Fibroblast of the aortic adventitia (primary cell): Measurements from ENCODE around the gene AGRP. TPM values are rescaled to one million over a fixed set of nuclear protein-coding genes. Genes with fewer than 3 reads are reported as not detected.

Source experiments
- DNase-seq: peaks from one replicate; pipeline ENCODE4 v3.0.0-alpha.2; 2010; ENCODE audit warnings: low read depth
- H3K4me3 ChIP-seq: 2 replicates; pipeline ENCODE4 v1.5.1; 2011; ENCODE audit warnings: low read depth, mild to moderate bottlenecking, control low read depth, low read length, moderate library complexity
- CTCF ChIP-seq: IDR thresholded peaks from 2 replicates; pipeline ENCODE4 v1.5.1; 2011; ENCODE audit warnings: mild to moderate bottlenecking, low read length, control low read depth, inconsistent platforms; ENCODE audit not compliant: insufficient read depth
- total RNA-seq: library from RNA; depleted of rRNA; stranded (reverse); fragments of >200 nt; gene quantifications from 2 replicates; pipeline ENCODE4 v1.2.3, GENCODE V29; 2012; ENCODE audit warnings: low replicate concordance

Gene AGRP
- total RNA-seq, 1 donor, result not detected

DNA sequence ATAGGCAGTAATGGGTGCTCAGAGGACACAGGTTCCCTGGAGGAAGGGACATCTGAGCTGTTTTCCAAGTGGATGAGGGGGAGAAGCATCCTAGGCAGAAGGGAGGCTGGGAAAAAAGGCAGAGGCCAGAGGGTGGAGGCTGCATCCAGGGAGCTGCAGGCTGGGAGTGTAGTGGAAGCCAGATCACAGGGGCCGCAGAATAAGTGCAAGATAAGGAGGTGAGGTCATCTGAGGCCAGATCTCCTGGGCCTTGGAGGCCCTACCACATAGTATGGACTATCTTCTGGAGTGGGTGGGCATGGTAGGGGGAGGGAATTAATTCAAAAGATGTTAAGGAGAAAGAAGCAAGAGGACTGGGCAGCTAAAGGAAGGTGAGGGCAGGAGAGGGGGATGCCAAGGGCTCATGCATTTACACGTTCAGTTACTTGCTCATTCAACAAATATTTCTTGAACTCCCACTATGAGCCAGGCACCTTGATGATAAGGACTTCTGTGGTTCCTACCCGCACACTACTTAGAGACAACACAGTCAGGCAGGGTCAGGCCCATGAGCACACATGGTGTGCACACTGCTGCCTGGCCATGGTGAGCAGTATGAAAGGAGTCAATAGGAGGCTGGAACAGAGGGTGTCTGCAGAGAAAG, 42.9 kb upstream of the AGRP start:
- no peak for TF ChIP-seq CTCF
- no peak overlapping the region for H3K4me3 ChIP-seq
- DNase-seq, result peak; percentile 53

GRCh38 chr16:67525176-67525860, 42.0 kb upstream of the AGRP start:
- TF ChIP-seq CTCF, result peak; percentile 38
- H3K4me3 ChIP-seq, result no peak overlapping the region
- DNase-seq, result no peak

DNA sequence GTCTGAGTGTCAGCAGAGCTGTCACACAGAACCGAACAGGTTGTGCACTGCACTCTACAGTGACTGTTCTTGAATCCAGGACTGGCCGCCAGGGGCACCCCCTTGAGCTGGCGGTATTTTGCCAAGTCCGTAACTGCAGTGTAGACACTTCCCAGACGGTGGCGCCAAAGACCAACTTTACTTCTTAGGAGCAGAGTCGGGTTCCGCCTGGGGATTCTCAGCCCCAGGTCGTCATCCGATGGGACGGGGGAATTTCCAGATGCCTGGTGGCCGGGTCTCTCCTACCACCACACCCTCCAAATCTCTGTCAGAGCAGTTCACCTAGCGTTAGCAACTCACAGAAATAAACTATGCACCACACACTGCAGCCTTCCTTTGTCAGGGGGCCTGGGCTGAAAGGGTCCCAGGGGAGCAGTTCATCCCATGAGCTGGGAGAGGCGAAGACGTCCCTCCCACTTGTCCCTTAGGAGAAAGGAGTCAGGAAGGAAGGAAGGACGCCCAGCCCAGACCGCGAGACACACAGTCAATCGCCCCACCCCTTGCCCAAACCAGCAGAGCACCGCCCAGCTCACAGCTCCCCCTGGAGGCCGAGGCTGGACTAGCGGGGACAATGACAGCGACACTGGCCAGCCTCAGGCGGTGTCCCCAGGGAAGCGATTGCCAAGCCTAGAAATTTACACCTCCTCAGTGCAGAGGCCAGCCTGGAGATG, 37.9 kb upstream of the AGRP start:
- peak; percentile 100 for TF ChIP-seq CTCF
- peak overlapping the region; percentile 69 for H3K4me3 ChIP-seq
- DNase-seq, result peak; percentile 97

DNA sequence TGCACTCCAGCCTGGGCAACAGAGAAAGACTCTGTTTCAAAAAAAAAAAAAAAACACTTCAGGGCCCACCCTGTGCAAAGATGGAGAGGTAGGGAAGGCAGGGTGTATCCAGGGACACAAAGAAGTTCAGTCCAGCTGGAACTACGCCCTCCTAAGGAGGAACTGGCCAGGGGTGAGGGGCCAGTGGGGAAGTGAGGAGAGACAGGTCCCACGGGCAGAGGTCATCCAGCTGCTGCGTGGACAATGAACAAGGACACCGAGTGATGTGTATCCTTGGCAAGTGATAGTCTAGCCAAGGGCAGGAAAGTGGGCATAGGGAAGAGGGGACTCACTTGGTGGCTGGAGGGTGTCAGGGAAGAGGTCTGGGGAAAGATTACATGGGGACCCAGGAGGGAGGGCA, 35.9 kb upstream of the AGRP start:
- TF ChIP-seq CTCF, result no peak
- DNase-seq, result no peak
- no peak overlapping the region for H3K4me3 ChIP-seq

DNA sequence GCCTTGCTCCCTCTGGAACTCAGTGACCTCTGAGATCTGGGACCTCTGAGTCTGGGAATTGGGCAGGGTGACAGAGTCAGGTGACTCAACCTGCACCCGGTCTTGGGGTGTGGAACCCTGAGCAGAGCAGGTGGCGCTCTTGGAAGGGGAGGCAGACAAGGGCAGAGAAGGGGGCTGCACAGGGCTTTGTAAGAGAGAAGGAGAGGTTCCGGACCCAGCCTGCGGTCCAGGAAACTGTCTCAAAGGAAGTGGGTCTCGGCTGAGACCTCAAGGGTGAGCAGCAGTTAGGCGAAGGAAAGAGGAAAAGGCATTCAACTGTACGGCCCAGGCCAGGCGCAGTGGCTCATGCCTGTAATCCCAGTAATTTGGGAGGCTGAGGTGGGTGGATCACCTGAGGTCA, 35.3 kb upstream of the AGRP start:
- no peak overlapping the region for H3K4me3 ChIP-seq
- TF ChIP-seq CTCF, result no peak
- DNase-seq, result no peak

GRCh38 chr16:67517661-67518423, 34.5 kb upstream of the AGRP start:
- DNase-seq, result no peak
- TF ChIP-seq CTCF, result no peak
- no peak overlapping the region for H3K4me3 ChIP-seq
